Amygdala (tissue), 56 donors: ENCODE measurements around the gene RAB11FIP4.
"Not testable (repeated sequence)": the region's sequence is repeated elsewhere in the genome, so short reads cannot be mapped to it uniquely, and the experiment has no call there.

Experiments
- DNase-seq, 56 donors: peaks; one replicate each; lab custom pipeline; 2025; lab: John Stamatoyannopoulos, UW

Gene RAB11FIP4

DNA sequence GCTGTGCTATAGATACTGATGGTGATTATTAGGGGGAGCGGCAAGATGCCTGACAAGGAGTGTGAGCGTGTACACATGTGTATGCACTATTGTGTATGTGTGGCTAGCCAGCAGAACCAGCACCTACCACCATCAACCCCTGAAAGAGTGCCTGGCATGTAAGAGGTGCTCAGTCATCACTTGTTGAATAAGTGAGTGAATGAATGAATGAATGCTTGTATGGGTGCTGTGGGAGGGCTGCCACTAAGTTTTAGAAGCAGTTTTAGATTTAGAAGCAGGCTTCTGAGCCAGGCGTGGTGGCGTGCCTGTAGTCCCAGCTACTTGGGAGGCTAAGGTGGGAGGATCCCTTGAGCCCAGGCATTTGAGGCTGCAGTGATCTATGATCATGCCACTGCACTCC is 37.0 kb downstream of the RAB11FIP4 start:
- DNase-seq: no peak

DNA sequence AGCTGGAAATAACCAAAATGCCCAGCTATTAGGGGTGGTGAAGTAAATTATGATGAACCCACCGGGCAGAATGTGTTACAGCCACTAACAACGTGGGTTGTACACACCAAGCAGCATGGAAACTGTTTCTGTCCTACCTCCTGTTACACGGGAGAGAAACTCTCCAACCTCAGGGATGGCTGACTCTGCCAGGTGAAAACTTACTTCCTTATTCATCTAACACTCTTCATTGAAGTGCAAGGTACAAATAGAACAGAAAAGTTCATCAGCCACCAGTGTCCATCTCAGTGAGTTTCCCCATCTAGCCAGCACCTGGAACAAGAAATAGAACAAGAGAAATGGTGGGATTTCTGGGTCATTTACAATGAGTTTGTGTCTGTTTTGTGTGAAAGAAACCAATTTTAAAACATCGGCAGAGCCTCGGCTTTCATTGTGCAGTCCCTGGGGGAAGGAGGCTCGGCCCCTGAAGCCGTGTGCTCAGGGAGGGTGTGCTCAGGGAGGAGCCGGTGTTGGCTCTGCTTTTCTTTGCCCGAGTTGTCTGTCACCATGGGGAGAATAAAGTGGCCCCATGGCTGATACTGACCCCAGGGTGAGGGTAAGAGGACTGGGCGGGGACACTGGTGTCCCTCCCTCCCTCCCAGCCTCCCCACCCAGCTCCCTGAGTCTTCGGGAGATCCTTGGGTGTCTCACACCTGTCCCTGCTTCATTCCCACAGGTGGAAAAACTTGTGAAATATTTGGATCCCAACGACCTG is 39.8 kb downstream of the RAB11FIP4 start:
- DNase-seq: no peak

DNA sequence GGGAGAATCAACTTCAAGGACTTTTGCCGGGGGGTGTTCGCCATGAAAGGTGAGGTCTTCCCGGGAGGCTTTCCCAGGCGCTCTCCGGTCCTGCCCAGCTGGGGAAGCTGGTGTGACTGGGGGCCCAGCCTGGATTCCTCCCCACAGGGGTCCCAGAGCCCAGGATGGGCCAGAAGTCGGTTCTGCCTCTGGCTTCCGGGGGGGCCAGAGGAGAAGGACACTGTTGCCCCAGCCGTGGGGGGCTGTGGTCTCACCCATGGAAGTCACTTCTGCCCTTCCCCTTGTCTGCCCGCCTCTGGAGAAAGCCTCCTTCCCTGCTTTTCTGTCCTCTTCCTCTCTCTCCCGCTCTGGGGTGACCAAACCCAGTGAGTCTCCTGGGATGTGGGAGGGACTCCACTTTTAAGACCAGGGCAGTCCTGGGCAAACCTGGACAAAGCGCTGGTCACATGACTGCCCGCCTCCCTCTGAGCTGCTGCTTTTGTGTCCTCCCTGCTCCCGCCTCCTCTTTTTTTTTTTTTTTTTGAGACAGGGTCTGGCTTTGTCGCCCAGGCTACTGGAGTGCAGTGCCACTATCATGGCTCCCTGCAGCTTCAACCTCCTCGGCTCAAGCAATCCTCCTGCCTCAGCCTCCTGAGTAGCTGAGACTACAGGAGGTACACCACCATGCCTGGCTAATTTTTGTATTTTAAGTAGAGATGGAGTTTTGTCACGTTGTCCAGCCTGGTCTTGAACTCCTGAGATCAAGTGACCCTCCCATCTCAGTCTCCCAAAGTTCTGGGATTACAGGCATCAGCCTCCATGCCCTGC is 40.6 kb downstream of the RAB11FIP4 start:
- DNase-seq: no peak

DNA sequence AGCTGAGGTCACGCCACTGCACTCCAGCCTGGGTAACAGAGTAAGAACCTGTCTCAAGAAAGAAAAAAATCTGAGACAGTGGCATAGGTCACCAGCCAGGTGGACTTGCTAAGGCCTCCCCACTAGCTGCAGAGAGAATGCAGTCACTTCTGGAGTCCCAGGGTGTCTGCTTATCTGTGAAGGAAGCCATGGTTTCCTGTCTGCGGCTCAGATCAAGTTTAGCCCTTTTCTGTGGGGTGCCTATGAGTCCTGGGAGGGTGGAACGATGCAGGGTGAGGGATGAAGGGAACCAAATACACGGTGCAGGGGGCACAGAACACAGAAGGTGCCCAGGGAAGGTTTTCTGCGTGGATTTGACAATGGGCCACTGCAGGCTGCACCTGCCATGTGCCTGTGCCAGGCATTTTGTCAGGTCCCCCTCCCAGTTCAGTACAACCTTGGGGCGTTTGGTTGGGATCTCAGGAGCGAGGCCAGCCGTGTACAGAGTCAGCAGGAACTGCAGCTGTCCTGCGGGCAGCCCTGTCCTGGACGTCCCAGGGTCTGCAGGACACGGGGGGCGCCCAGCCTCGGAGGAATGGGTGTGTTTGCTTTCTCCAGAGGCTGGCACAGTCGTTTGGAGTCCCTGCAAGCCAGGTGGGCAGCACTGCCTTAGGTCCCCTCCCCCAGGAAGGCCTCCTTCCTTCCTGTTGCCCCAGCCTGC is 41.8 kb downstream of the RAB11FIP4 start:
- DNase-seq: no peak

DNA sequence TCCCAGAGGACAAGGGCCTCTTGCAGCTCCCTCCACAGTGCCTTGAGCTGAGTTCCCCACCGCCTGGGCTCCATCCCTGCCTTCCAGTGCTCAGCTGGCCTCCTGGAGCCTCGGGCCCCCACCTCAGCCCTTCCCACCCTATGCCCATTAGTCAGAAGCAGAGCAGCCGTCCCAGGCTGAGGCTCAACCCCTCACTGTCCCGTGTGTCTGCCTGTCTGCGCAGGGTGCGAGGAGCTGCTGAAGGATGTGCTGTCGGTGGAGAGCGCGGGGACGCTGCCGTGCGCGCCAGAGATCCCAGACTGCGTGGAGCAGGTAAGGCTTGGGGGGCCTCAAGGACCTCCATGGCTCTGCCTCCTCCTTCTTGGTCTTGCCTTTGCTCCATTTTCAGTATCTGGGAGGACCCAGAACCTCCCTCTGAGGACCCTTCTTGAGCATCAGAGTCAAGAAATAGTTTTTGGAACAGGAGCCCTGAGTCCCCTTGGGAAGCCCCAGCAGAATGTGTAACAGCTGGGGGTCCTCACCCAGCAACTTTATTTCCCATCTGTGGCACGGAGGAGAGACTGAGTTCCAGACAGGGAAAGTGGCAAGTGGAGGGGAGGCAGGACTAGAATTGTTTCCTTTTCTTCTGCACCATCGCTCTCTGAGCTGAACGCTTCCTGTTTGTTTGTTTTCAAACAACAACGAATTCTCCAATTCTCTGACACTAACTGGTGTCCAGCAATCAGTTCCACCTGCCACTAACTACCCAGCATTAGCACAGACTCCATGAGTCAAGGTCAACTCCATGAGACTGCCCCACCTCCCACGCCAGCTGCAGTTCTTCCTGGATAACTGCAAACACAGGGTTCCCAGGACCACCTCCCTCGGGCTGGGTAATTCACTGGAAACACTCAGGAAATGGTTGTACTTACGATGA is 42.6 kb downstream of the RAB11FIP4 start:
- no peak for DNase-seq

DNA sequence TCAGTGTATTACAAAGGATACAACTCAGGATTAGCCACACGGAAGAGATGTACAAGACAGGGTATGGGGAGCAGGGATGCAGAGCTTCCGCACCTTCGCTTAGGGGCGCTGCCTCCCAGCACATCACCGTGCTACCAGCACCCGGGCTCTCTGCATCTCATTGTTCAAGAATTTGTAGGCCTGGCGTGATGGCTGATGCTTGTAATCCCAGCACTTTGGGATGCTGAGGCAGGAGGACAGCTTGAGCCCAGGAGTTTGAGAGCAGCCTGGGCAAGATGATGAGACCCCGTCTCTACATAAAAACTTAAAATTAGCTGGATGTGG is 43.2 kb downstream of the RAB11FIP4 start:
- no peak for DNase-seq

DNA sequence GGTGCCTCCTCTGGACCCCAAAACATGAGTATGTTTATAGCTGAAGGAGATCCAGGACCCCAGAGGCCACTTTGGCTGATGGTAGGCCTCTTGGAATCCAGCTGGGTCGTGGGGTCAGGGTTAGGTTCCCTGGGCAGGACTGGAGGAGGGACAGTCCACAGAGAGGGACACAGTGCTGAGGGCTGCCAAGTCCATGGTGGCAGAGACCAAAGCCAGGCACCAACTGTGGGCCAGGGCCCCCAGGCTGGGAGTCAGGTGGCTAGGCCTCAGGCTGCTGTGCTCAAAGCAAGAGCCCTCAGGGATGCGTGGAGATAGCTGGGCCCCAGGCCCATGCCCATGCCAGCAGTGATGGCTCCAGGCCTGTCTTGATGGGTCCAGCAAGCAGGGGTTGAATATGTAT is 44.1 kb downstream of the RAB11FIP4 start:
- no peak for DNase-seq

DNA sequence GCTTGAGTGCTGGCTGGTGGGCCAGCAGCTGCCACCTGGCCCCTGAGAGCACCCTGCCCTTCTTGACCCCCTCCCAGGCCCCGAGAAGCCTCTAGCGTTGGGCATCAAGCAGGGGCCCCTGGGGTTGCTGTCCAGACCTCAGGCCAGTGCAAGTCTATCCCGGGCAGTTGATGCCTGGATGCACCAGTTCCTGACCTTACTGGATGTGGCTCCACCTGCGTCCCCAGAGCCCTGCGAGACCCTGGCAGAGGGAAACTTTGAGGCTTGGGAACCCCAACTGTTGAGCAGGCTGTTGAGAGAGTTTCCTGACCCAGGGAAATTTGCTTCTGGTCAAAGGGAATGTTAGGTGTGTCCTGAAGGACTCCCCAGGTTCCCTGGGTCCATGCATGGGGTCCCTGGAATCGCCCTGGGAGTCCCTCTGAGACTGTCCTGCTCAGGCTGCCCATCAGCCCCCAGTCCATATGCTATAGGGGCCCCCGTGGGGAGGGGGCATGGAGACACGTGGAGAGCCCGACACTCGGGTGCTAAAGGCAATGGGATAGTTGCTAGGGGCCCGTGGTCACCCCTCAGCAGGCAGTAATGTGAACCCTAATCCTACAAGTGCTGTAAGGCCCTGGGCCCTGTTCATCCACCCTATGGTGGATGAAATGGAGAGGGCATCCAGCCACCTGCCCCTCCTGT is 46.4 kb downstream of the RAB11FIP4 start:
- DNase-seq: no peak

DNA sequence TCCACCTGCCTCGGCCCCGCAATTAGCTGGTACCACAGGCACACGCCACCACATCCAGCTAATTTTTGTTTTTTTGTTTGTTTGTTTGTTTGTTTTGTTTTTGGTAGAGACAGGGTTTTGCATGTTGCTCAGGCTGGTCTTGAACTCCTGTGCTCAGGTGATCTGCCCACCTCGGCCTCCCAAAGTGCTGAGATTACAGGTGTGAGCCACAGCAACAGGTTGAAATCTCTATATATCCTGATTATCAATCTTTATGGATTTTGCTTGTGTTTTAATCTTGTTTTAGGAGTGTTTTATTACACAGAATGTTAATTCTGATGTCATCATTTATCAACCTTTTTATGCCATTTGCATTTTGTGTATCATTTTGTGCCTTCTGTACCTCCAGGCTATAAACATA is 48.2 kb downstream of the RAB11FIP4 start:
- DNase-seq: no peak

DNA sequence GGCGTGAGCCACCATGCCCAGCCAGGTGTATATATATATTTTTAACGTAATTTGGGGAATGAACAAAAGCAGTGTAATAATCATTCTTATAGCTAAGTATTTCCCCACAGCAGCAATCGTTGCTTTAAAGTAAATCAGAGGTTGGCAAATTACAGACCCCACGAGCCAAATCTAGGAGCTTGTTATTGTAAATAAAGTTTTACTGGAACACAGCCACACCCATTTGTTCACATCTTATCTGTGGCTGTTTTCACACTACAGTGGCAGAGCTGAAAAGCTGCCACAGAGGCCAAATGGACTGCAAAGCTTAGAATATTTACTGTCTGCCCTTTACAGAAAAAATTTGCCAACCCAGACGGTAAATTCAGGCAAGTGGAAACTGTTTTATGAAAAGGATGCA is 50.8 kb downstream of the RAB11FIP4 start:
- no peak for DNase-seq

DNA sequence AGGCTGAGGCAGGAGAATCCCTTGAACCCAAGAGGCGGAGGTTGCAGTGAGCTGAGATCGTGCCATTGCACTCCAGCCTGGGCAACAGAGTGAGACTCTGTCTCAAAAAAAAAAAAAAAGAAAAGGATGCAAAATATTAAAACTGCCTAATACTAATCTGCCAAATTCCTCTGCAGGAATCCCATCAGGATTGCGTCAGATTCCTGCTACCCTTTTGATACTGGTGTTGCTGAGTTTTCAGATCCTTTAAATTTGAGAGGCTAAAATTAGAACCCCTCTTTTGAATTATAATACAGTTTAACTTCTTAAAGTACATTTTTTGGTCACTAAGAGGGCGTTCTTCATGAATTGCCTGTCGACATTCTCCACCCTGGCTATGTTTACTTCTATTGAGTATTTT is 51.4 kb downstream of the RAB11FIP4 start:
- DNase-seq: not testable (repeated sequence)

DNA sequence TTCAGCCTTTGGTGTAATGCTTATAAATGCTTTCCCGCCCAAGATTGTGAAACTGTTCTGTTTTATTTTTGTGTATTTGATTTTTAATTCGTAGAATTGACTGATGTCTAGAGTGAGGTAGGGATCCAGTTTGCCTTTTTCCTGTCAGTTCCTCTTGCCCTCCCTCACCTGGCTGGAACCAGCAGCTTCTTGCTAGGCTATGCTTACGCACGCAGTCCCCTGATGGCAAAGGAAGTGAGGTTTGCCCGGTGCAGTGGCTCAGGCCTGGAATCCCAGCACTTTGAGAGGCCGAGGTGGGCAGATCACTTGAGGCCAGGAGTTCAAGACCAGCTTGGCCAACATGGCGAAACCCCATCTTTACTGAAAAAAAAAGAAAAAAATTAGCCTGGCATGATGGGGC is 51.9 kb downstream of the RAB11FIP4 start:
- no peak for DNase-seq

DNA sequence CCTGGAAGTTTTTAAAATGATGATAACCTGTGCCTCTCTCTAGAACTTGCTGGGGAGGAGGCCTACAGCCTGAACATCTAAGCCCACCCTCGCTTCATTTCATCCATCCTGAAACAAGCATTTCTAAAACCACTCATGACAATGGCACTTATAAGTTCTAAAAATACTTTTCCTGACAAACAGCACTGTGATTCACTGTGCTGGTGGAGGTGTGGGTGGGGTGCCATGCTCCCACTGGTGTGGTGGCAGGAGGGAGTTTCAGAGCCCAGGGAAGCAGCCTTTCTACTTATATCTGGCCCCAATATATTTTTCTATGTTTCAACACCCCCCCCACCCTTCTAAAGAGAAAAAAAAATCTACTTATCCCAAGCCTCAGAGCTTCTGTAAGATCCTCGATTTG is 52.6 kb downstream of the RAB11FIP4 start:
- DNase-seq: peak in 9 of 56 donors; percentile 13 to 55 (median 25)

DNA sequence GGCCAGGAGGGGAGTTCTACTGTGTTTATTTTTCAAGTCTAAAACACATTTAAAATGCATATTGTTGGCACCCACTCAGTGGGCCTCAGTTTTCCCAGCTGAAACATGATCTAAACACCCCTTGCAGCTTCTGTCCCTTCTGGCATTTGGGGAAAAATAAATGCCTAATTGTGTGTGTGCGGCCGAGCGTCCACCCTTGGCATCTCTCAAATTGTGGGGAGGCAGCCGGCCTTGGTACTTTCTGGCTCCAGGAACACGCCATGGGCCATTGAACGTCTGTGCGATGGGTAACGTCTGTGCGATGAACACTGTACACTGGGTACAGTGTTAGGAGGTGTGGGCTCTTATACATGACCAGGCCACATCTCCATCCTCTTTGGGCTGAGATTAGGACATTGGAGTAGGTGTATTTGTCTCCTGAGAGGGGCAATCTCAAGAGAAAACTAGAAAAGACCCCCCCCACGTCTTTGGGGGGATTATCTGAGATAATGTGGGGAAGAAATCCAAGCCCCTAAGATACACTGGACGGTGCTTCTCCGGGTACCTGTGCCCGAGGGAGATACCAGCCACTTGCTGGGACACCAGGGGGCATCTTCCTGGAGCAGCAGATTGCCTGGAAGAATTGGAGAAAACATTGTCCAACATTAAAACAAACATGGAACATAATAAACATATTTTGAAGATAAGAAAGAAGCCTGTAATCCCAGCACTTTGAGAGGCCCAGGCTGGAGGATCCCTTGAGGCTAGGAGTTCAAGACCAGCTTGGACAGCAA is 54.9 kb downstream of the RAB11FIP4 start:
- DNase-seq: peak in 2 of 56 donors; percentile 11 to 22

DNA sequence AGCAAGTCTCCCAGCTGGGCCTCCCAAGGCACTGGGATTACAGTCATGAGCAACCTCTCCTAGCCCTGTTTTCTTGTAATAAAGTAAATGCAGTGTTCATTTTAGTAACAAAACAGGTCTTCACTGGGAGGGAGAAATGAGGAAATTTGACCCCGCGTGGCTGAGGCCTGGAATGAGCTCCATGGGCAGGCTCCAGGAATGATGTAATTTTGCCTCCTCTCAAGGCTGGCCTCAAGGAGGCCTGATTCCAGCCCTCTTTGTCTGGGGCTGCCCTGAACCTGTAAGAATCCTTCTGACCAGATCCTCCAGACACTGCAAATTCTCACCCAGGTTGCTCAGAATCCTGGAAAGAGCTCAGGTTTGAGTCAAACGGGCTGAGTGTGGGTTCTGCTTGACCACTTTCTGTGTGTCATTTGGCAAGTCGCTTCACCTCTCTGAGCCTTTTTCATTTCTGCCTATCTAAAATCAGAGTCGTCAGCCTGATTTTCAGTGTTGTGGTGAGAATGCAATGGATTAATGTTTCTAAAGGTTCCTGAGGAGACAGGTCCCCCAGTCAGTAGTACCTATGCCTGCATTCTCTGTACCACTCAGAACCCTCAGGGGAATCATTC is 57.1 kb downstream of the RAB11FIP4 start:
- no peak for DNase-seq

DNA sequence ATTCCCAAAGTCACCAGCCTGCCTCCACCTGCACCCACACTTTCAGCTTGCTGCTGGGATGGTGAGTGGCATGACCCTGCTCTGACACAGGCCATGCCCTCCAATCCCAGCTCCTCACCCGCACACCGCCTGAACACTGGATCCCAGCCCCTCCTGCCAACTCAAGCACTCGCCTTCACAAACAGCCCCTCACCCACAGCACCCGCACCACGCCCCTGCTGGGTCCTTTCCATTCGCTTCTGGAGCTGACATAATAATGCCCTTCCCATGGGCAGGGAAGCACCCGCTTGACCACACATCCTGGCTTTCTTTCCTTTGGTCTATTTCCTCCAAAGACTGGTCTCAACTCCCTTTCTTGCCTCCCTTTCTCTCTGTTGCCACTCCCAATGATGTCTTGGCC is 57.6 kb downstream of the RAB11FIP4 start:
- DNase-seq: no peak

DNA sequence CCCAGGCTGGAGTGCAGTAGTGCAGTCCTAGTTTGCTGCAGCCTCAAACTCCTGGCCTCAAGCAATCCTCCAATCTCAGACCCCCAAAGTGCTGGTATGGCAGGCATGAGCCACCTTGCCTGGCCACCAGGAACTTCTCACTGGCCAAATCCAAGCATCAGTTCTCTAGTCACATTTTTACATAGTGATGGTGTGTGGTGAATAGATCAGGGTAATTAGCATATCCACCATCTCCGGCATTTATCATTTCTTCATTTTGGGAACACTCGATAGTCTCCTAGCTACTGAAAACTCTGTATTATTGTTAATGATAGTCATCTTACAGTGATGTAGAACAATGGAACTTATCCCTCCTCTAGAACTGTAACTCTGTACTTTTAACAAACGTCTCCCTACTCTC is 58.3 kb downstream of the RAB11FIP4 start:
- DNase-seq: no peak

DNA sequence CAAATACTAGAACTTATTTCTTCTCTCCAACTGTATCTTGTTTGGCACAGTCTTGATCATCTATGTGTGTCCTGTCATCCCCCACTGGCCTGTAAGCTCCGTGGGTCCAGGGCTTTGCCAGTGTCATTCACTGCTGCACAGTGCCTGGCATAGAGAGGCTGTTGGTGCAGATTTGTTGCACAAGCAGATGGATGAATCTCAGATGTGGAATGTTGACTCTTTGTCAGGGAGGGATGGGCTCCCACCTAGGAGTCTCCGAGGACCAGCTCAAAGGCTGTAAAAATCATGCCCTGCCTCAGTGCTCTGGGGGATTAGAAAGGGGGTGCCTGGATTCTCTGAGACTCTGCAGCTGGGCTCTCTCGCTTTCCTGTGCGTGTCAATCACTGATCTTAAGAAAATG is 60.6 kb downstream of the RAB11FIP4 start:
- DNase-seq: no peak
